ENCODE data around the gene NFIA.
A peak's percentile ranks its signal among the peaks of the same experiment; 100 is the strongest.

NFIA gene

GRCh38 chr1:61079898-61080336 lies 2.4 kb upstream of the NFIA start:
- H3K9me3 ChIP-seq (ENCODE audit: low read depth, low read length), result no peaks in the 10 kb centered on the region
- DNase-seq (ENCODE audit: low read depth, low spot score), result peak; percentile 93
- peak; percentile 45 for TF ChIP-seq FOXP2 (optimal IDR thresholded peaks at IDR 0.05; ENCODE audit: control extremely low read depth, extremely low read length, insufficient read depth)
- no peak for TF ChIP-seq EZH2 (IDR thresholded peaks at IDR 0.05)
- TF ChIP-seq POLR2AphosphoS5 (IDR thresholded peaks at IDR 0.05; ENCODE audit: borderline replicate concordance, low read depth, low read length), result peak; percentile 46; the same call in 1 of the 2 replicates
- H3K9ac ChIP-seq (ENCODE audit: insufficient read length), result peak overlapping the region; percentile 68
- H3K36me3 ChIP-seq (ENCODE audit: insufficient read depth, low read length), result no peaks in the 10 kb centered on the region
- H3K27ac ChIP-seq, result peak overlapping the region; percentile 90
- H3K4me3 ChIP-seq, result peak overlapping the region; percentile 90

- no peak for DNase-seq (ENCODE audit: low read depth, low spot score)
- no peaks in the 10 kb centered on the region for H3K9me3 ChIP-seq (ENCODE audit: low read depth, low read length)
- peak overlapping the region; percentile 90 for H3K4me3 ChIP-seq
- H3K9ac ChIP-seq (ENCODE audit: insufficient read length), result peak overlapping the region; percentile 68
- H3K36me3 ChIP-seq (ENCODE audit: insufficient read depth, low read length), result no peaks in the 10 kb centered on the region
- TF ChIP-seq EZH2 (IDR thresholded peaks at IDR 0.05), result no peak
- peak overlapping the region; percentile 90 for H3K27ac ChIP-seq
Measured at GRCh38 chr1:61080413-61081143, 1.8 kb upstream of the NFIA start.

GRCh38 chr1:61081144-61081685 lies 1.1 kb upstream of the NFIA start:
- Histone ChIP-seq H3K4me3 (peak overlapping the region; percentile 90), H3K9me3 (ENCODE audit: low read depth, low read length) (no peaks in the 10 kb centered on the region), H3K27ac (peak overlapping the region; percentile 45; the same call in 1 of the 2 replicates), H3K9ac (ENCODE audit: insufficient read length) (peak overlapping the region; percentile 40), H3K36me3 (ENCODE audit: insufficient read depth, low read length) (no peaks in the 10 kb centered on the region)
- TF ChIP-seq EZH2 (IDR thresholded peaks at IDR 0.05) (no peak), POLR2AphosphoS5 (IDR thresholded peaks at IDR 0.05; ENCODE audit: borderline replicate concordance, low read depth, low read length) (no peak), FOXP2 (optimal IDR thresholded peaks at IDR 0.05; ENCODE audit: control extremely low read depth, extremely low read length, insufficient read depth) (no peak)
- DNase-seq (ENCODE audit: low read depth, low spot score), result no peak

- DNase-seq (ENCODE audit: low read depth, low spot score), result no peak
- peak overlapping the region; percentile 40 for H3K9ac ChIP-seq (ENCODE audit: insufficient read length)
- H3K27ac ChIP-seq, result peak overlapping the region; percentile 45; the same call in 1 of the 2 replicates
- no peaks in the 10 kb centered on the region for H3K9me3 ChIP-seq (ENCODE audit: low read depth, low read length)
- H3K36me3 ChIP-seq (ENCODE audit: insufficient read depth, low read length), result no peaks in the 10 kb centered on the region
- TF ChIP-seq POLR2AphosphoS5 (IDR thresholded peaks at IDR 0.05; ENCODE audit: borderline replicate concordance, low read depth, low read length) (no peak), FOXP2 (optimal IDR thresholded peaks at IDR 0.05; ENCODE audit: control extremely low read depth, extremely low read length, insufficient read depth) (no peak), EZH2 (IDR thresholded peaks at IDR 0.05) (no peak)
- peak overlapping the region; percentile 90 for H3K4me3 ChIP-seq
Measured at GRCh38 chr1:61081686-61082310, 563 bp upstream of the NFIA start.

GRCh38 chr1:61083013-61083806 lies 849 bp downstream of the NFIA start:
- Histone ChIP-seq H3K36me3 (ENCODE audit: insufficient read depth, low read length) (peaks cover 8% of the 10 kb centered on the region), H3K9ac (ENCODE audit: insufficient read length) (peak overlapping the region; percentile 71), H3K9me3 (ENCODE audit: low read depth, low read length) (no peaks in the 10 kb centered on the region), H3K27ac (peak overlapping the region; percentile 51; the same call in 1 of the 2 replicates), H3K4me3 (peak overlapping the region; percentile 90)
- TF ChIP-seq FOXP2 (optimal IDR thresholded peaks at IDR 0.05; ENCODE audit: control extremely low read depth, extremely low read length, insufficient read depth), result no peak
- TF ChIP-seq POLR2AphosphoS5 (IDR thresholded peaks at IDR 0.05; ENCODE audit: borderline replicate concordance, low read depth, low read length), result no peak
- TF ChIP-seq EZH2 (IDR thresholded peaks at IDR 0.05), result no peak
- no peak for DNase-seq (ENCODE audit: low read depth, low spot score)

GRCh38 chr1:61083807-61084440 lies 1.6 kb downstream of the NFIA start:
- peak overlapping the region; percentile 71 for H3K9ac ChIP-seq (ENCODE audit: insufficient read length)
- peak overlapping the region; percentile 90 for H3K4me3 ChIP-seq
- H3K27ac ChIP-seq, result no peak overlapping the region
- peaks cover 15% of the 10 kb centered on the region for H3K36me3 ChIP-seq (ENCODE audit: insufficient read depth, low read length)
- H3K9me3 ChIP-seq (ENCODE audit: low read depth, low read length), result no peaks in the 10 kb centered on the region
- DNase-seq (ENCODE audit: low read depth, low spot score), result no peak
- TF ChIP-seq EZH2 (IDR thresholded peaks at IDR 0.05), result no peak
- no peak for TF ChIP-seq FOXP2 (optimal IDR thresholded peaks at IDR 0.05; ENCODE audit: control extremely low read depth, extremely low read length, insufficient read depth)
- TF ChIP-seq POLR2AphosphoS5 (IDR thresholded peaks at IDR 0.05; ENCODE audit: borderline replicate concordance, low read depth, low read length), result no peak

- peak overlapping the region; percentile 90 for H3K4me3 ChIP-seq
- no peak for TF ChIP-seq FOXP2 (optimal IDR thresholded peaks at IDR 0.05; ENCODE audit: control extremely low read depth, extremely low read length, insufficient read depth)
- no peak for TF ChIP-seq POLR2AphosphoS5 (IDR thresholded peaks at IDR 0.05; ENCODE audit: borderline replicate concordance, low read depth, low read length)
- TF ChIP-seq EZH2 (IDR thresholded peaks at IDR 0.05), result no peak
- no peak for DNase-seq (ENCODE audit: low read depth, low spot score)
- H3K27ac ChIP-seq, result no peak overlapping the region
- H3K9me3 ChIP-seq (ENCODE audit: low read depth, low read length), result no peaks in the 10 kb centered on the region
- H3K9ac ChIP-seq (ENCODE audit: insufficient read length), result peak overlapping the region; percentile 71
- H3K36me3 ChIP-seq (ENCODE audit: insufficient read depth, low read length), result peaks cover 21% of the 10 kb centered on the region
Measured at GRCh38 chr1:61084491-61085031, 2.2 kb downstream of the NFIA start.
